GM23338 (cell line): Measurements from ENCODE around the gene VPS13A. TPM values are rescaled to one million over a fixed set of nuclear protein-coding genes. Genes with fewer than 3 reads are reported as not detected.

Experiments
- ATAC-seq: fragments of 200-7000 bp; cut with Tn5 transposase; 3 replicates; pipeline ENCODE4 v1.9.1; 2020
- DNase-seq: peaks from one replicate; pipeline ENCODE4 v3.0.0-alpha.2; 2015; ENCODE audit warnings: low spot score
- H2AFZ ChIP-seq: fragments of 200-600 bp; sonication (generic); 2 replicates; pipeline ENCODE4 v1.8.0; 2016; ENCODE audit warnings: antibody characterized with exemption, mild to moderate bottlenecking, moderate library complexity
- H3F3A ChIP-seq: fragments of 200-600 bp; sonication (generic); replicated peaks from 2 replicates; pipeline ENCODE4 v1.8.0; 2017; ENCODE audit warnings: antibody characterized with exemption, mixed run types, low read depth
- H3K27ac ChIP-seq: fragments of 200-600 bp; sonication (generic); 2 replicates; pipeline ENCODE4 v1.6.1; 2016; ENCODE audit warnings: low read depth
- H3K27me3 ChIP-seq: fragments of 200-600 bp; sonication (generic); 2 replicates; pipeline ENCODE4 v1.8.0; 2016; ENCODE audit warnings: mild to moderate bottlenecking, mixed run types, moderate library complexity; ENCODE audit not compliant: insufficient read depth
- H3K36me3 ChIP-seq: fragments of 200-600 bp; sonication (generic); 2 replicates; pipeline ENCODE4 v1.8.0; 2016; ENCODE audit warnings: mild to moderate bottlenecking; ENCODE audit not compliant: insufficient read depth
- H3K4me1 ChIP-seq: fragments of 200-600 bp; sonication (generic); 2 replicates; pipeline ENCODE4 v1.8.0; 2016; ENCODE audit warnings: mild to moderate bottlenecking, moderate library complexity; ENCODE audit not compliant: insufficient read depth
- H3K4me2 ChIP-seq: fragments of 200-600 bp; sonication (generic); 2 replicates; pipeline ENCODE4 v1.7.1; 2017; ENCODE audit warnings: mixed run types
- H3K4me3 ChIP-seq: fragments of 200-600 bp; sonication (generic); 2 replicates; pipeline ENCODE4 v1.6.1; 2016; ENCODE audit warnings: mixed run types
- H3K79me2 ChIP-seq: fragments of 200-600 bp; sonication (generic); replicated peaks from 2 replicates; pipeline ENCODE4 v1.8.0; 2017; ENCODE audit warnings: mild to moderate bottlenecking; ENCODE audit not compliant: insufficient read depth
- H3K9me2 ChIP-seq: fragments of 200-600 bp; sonication (generic); 2 replicates; pipeline ENCODE4 v1.8.0; 2017; ENCODE audit not compliant: insufficient read depth
- H4K20me1 ChIP-seq: fragments of 200-600 bp; sonication (generic); replicated peaks from 2 replicates; pipeline ENCODE4 v1.8.0; 2017; ENCODE audit warnings: mild to moderate bottlenecking; ENCODE audit not compliant: insufficient read depth
- H3K27ac Mint-ChIP-seq: 2 replicates; pipeline ENCODE4 v1.8.0; 2020; ENCODE audit warnings: inconsistent platforms, mild to moderate bottlenecking, moderate library complexity, mixed read lengths
- H3K27me3 Mint-ChIP-seq: 3 replicates; pipeline ENCODE4 v1.8.0; 2022; ENCODE audit warnings: low read depth, mild to moderate bottlenecking, moderate library complexity, mixed read lengths, inconsistent platforms; ENCODE audit not compliant: insufficient read depth, poor library complexity
- H3K36me3 Mint-ChIP-seq: 3 replicates; pipeline ENCODE4 v1.8.0; 2021; ENCODE audit warnings: low read depth, mild to moderate bottlenecking, inconsistent platforms, moderate library complexity, mixed read lengths
- H3K4me1 Mint-ChIP-seq: 3 replicates; pipeline ENCODE4 v1.8.0; 2020; ENCODE audit warnings: mild to moderate bottlenecking, inconsistent platforms, mixed read lengths
- H3K4me3 Mint-ChIP-seq: 3 replicates; pipeline ENCODE4 v1.8.0; 2021; ENCODE audit warnings: moderate library complexity, mild to moderate bottlenecking, inconsistent platforms, mixed read lengths
- H3K9me3 Mint-ChIP-seq: 3 replicates; pipeline ENCODE4 v1.8.0; 2020; ENCODE audit warnings: moderate library complexity, mild to moderate bottlenecking, inconsistent platforms, mixed read lengths
- EZH2 ChIP-seq: fragments of 200-600 bp; sonication (generic); IDR thresholded peaks from one replicate; pipeline ENCODE4 v1.8.0; 2017; ENCODE audit warnings: antibody characterized with exemption, mild to moderate bottlenecking, low read depth; ENCODE audit not compliant: unreplicated experiment
- EZH2phosphoT487 ChIP-seq: fragments of 200-600 bp; sonication (generic); IDR thresholded peaks from one replicate; pipeline ENCODE4 v1.8.1; 2018; ENCODE audit warnings: antibody characterized with exemption; ENCODE audit not compliant: unreplicated experiment
- polyA plus RNA-seq: library from polyadenylated mRNA; unstranded; fragments of >200 nt; fragmentation: Nextera tagmentation; extraction: Ambion mirVana; gene quantifications from 2 replicates; pipeline ENCODE4 v1.2.1, GENCODE V29; 2016
- total RNA-seq: library from RNA; depleted of rRNA; stranded (reverse); fragments of >200 nt; shearing (Covaris generic); gene quantifications from 2 replicates; pipeline ENCODE4 v1.2.3, GENCODE V29; 2014
- TF ChIP-seq, protein P1 (sequence below): fragments of 250-450 bp; sonication (Bioruptor Pico); IDR thresholded peaks from 2 replicates; pipeline ENCODE4 v1.5.0; 2020; ENCODE audit warnings: mild to moderate bottlenecking, moderate library complexity
- TF ChIP-seq, protein P2 (sequence below): IDR thresholded peaks from one replicate; pipeline ENCODE4 v1.6.1; 2018; ENCODE audit warnings: antibody characterized with exemption; ENCODE audit not compliant: unreplicated experiment
- TF ChIP-seq, protein P3 (sequence below), 2 experiments: fragments of 200-600 bp in 1 of 2; sonication (generic) in 1 of 2; conservative IDR thresholded peaks; 2 replicates each; pipeline versions ENCODE4 v1.5.1 to v1.6.1; 2016 to 2017; ENCODE audit warnings: antibody characterized with exemption in 2 of 2, low read depth in 2 of 2, mild to moderate bottlenecking in 2 of 2, moderate library complexity in 1 of 2

Gene VPS13A
- total and polyA plus RNA-seq, 2 experiments from 2014 or later = 45.9 to 68.1 TPM

DNA sequence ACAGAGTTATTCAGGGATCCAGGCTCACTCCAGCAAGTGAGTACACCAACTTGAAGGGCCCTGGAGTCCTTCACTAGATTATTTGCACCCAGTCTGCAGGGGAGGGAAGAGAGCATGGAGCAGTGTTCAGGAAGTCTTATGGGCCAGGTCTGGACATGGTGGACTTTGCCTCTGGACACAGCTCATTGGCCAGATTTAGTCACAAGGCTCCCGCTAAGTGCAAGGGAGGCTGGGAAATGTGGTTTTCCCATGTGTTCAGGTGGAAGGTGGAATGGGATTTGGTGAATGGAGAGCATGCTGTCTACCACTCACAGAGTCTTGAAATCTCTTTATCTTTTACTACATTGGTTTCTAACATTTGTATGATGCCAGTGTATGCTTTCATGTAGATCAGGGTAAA is 270.3 kb downstream of the VPS13A start:
- Histone ChIP-seq H3F3A (no peaks in the 10 kb centered on the region), H4K20me1 (no peaks in the 10 kb centered on the region), H3K9me2 (peaks cover 6% of the 10 kb centered on the region), H3K4me3 (no peak overlapping the region), H3K36me3 (no peaks in the 10 kb centered on the region), H3K79me2 (no peaks in the 10 kb centered on the region), H2AFZ (no peak overlapping the region), H3K4me1 (no peaks in the 10 kb centered on the region), H3K4me2 (no peak overlapping the region), H3K27ac (no peak overlapping the region), H3K27me3 (no peaks in the 10 kb centered on the region)
- no peak overlapping the region for H3K27ac Mint-ChIP-seq
- peaks cover 13% of the 10 kb centered on the region for H3K9me3 Mint-ChIP-seq
- H3K36me3 Mint-ChIP-seq = peaks cover 6% of the 10 kb centered on the region; the same call in 1 of the 3 replicates
- TF ChIP-seq, protein P1, sequence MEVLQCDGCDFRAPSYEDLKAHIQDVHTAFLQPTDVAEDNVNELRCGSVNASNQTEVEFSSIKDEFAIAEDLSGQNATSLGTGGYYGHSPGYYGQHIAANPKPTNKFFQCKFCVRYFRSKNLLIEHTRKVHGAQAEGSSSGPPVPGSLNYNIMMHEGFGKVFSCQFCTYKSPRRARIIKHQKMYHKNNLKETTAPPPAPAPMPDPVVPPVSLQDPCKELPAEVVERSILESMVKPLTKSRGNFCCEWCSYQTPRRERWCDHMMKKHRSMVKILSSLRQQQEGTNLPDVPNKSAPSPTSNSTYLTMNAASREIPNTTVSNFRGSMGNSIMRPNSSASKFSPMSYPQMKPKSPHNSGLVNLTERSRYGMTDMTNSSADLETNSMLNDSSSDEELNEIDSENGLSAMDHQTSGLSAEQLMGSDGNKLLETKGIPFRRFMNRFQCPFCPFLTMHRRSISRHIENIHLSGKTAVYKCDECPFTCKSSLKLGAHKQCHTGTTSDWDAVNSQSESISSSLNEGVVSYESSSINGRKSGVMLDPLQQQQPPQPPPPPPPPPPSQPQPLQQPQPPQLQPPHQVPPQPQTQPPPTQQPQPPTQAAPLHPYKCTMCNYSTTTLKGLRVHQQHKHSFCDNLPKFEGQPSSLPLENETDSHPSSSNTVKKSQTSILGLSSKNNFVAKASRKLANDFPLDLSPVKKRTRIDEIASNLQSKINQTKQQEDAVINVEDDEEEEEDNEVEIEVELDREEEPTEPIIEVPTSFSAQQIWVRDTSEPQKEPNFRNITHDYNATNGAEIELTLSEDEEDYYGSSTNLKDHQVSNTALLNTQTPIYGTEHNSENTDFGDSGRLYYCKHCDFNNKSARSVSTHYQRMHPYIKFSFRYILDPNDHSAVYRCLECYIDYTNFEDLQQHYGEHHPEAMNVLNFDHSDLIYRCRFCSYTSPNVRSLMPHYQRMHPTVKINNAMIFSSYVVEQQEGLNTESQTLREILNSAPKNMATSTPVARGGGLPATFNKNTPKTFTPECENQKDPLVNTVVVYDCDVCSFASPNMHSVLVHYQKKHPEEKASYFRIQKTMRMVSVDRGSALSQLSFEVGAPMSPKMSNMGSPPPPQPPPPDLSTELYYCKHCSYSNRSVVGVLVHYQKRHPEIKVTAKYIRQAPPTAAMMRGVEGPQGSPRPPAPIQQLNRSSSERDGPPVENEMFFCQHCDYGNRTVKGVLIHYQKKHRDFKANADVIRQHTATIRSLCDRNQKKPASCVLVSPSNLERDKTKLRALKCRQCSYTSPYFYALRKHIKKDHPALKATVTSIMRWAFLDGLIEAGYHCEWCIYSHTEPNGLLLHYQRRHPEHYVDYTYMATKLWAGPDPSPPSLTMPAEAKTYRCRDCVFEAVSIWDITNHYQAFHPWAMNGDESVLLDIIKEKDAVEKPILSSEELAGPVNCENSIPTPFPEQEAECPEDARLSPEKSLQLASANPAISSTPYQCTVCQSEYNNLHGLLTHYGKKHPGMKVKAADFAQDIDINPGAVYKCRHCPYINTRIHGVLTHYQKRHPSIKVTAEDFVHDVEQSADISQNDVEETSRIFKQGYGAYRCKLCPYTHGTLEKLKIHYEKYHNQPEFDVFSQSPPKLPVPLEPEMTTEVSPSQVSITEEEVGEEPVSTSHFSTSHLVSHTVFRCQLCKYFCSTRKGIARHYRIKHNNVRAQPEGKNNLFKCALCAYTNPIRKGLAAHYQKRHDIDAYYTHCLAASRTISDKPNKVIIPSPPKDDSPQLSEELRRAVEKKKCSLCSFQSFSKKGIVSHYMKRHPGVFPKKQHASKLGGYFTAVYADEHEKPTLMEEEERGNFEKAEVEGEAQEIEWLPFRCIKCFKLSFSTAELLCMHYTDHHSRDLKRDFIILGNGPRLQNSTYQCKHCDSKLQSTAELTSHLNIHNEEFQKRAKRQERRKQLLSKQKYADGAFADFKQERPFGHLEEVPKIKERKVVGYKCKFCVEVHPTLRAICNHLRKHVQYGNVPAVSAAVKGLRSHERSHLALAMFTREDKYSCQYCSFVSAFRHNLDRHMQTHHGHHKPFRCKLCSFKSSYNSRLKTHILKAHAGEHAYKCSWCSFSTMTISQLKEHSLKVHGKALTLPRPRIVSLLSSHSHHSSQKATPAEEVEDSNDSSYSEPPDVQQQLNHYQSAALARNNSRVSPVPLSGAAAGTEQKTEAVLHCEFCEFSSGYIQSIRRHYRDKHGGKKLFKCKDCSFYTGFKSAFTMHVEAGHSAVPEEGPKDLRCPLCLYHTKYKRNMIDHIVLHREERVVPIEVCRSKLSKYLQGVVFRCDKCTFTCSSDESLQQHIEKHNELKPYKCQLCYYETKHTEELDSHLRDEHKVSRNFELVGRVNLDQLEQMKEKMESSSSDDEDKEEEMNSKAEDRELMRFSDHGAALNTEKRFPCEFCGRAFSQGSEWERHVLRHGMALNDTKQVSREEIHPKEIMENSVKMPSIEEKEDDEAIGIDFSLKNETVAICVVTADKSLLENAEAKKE (CRISPR knock-in tag) = no peak
- TF ChIP-seq, protein P2, sequence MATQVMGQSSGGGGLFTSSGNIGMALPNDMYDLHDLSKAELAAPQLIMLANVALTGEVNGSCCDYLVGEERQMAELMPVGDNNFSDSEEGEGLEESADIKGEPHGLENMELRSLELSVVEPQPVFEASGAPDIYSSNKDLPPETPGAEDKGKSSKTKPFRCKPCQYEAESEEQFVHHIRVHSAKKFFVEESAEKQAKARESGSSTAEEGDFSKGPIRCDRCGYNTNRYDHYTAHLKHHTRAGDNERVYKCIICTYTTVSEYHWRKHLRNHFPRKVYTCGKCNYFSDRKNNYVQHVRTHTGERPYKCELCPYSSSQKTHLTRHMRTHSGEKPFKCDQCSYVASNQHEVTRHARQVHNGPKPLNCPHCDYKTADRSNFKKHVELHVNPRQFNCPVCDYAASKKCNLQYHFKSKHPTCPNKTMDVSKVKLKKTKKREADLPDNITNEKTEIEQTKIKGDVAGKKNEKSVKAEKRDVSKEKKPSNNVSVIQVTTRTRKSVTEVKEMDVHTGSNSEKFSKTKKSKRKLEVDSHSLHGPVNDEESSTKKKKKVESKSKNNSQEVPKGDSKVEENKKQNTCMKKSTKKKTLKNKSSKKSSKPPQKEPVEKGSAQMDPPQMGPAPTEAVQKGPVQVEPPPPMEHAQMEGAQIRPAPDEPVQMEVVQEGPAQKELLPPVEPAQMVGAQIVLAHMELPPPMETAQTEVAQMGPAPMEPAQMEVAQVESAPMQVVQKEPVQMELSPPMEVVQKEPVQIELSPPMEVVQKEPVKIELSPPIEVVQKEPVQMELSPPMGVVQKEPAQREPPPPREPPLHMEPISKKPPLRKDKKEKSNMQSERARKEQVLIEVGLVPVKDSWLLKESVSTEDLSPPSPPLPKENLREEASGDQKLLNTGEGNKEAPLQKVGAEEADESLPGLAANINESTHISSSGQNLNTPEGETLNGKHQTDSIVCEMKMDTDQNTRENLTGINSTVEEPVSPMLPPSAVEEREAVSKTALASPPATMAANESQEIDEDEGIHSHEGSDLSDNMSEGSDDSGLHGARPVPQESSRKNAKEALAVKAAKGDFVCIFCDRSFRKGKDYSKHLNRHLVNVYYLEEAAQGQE = no peak
- TF ChIP-seq EZH2phosphoT487 (no peak), EZH2 (no peak)
- TF ChIP-seq, protein P3, sequence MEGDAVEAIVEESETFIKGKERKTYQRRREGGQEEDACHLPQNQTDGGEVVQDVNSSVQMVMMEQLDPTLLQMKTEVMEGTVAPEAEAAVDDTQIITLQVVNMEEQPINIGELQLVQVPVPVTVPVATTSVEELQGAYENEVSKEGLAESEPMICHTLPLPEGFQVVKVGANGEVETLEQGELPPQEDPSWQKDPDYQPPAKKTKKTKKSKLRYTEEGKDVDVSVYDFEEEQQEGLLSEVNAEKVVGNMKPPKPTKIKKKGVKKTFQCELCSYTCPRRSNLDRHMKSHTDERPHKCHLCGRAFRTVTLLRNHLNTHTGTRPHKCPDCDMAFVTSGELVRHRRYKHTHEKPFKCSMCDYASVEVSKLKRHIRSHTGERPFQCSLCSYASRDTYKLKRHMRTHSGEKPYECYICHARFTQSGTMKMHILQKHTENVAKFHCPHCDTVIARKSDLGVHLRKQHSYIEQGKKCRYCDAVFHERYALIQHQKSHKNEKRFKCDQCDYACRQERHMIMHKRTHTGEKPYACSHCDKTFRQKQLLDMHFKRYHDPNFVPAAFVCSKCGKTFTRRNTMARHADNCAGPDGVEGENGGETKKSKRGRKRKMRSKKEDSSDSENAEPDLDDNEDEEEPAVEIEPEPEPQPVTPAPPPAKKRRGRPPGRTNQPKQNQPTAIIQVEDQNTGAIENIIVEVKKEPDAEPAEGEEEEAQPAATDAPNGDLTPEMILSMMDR (conservative IDR thresholded peaks at IDR 0.05; ENCODE audit: low read depth in 2 of 2) = no peak
- H3K4me3 Mint-ChIP-seq = no peak overlapping the region
- DNase-seq (no peak), ATAC-seq (no peak)
- no peaks in the 10 kb centered on the region for H3K27me3 Mint-ChIP-seq
- peaks cover 3% of the 10 kb centered on the region for H3K4me1 Mint-ChIP-seq
